Mesenteric fat pad (tissue), 1 donor: ENCODE measurements around the gene IL27RA. TPM values are rescaled to one million over a fixed set of nuclear protein-coding genes. Genes with fewer than 3 reads are reported as not detected.
"Not testable (repeated sequence)": the region's sequence is repeated elsewhere in the genome, so short reads cannot be mapped to it uniquely, and the experiment has no call there.

Experiments
- DNase-seq: peaks from one replicate; pipeline ENCODE4 v3.0.0-alpha.2; 2020; ENCODE audit warnings: low spot score
- total RNA-seq: library from RNA; stranded (reverse); fragmentation: NEBNext Ultra II Directional; extraction: Animal tissue kit (Norgen Biotek cat#: 25700); gene quantifications from one replicate; pipeline ENCODE4 v1.2.1, GENCODE V29; 2021
- donor health status: DM: yes; HTN: yes; CAD: no.

IL27RA gene
- total RNA-seq, 1 donor from 2014 or later = 8.5 TPM

DNA sequence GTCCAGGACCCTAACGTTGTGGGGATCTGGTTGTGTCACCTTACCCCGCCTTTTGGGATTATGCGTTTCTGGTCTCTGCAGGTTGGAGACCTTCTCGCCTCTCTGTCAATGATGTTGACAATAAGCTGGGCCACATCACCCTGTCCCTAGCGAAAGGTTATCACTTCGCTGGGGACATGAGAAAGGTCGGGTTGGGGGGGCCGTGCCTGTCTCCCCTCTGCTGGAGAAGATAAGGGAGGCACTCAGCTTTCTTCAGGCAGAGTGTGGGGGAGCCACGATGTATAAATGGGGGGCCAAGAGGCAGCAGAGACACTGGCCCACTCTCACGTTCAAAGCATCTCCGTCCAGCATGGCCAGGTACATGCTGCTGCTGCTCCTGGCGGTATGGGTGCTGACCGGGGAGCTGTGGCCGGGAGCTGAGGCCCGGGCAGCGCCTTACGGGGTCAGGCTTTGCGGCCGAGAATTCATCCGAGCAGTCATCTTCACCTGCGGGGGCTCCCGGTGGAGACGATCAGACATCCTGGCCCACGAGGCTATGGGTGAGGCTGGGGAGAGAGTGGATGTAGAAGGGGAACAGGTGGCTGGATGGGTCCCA lies 3.6 kb upstream of the IL27RA start, which contains the start of gene RLN3:
Gene RLN3, plus strand, starts transcription at position 293 of the 595 bp plus-strand sequence. Its CDS starts 57 bp downstream, at position 350.
- no peak for DNase-seq

DNA sequence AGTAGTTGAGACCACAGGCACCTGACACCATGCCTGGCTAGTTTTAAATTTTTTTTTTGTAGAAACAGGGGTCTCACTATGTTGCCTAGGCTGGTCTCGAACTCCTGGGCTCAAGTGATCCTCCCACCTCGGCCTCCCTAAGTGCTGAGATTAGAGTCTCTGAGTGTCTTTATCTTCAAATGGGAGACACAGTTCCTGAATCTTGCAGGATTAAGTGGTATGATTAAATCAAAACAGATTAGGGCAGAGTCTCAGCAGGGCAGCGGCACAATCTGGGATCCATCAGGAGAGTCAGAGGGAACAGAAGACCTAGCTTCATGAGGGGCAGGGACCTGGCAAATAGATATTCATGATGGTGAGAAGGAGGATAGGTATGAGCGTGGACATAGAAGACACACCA lies 2.7 kb upstream of the IL27RA start:
- DNase-seq = no peak

DNA sequence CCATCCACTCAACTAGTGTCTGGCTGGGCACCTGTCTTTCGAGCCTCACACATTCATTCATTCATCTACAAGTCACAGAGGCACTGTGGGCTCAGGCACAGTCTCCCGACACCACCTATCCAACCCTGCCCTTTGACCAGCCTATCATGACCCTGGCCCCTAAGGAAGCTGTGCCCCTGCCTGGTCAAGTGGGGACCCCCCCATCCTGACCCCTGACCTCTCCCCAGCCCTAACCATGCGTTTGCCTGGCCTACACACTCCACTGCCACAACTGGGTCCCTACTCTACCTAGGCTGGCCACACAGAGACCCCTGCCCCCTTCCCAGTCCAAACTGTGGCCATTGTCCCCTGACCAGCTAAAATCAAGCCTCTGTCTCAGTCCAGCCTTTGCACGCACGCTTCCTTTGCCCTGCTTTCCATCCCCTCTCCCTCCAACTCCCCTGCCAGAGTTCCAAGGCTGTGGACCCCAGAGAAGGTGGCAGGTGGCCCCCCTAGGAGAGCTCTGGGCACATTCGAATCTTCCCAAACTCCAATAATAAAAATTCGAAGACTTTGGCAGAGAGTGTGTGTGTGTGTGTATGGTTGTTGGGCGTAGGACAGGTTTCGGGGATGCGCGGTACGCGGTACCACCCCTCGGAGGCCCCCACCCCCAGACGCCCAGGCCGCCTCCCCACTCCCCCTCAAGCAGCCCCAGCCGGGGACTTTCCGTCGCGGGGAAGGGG lies 404 bp upstream of the IL27RA start:
- no peak for DNase-seq

DNA sequence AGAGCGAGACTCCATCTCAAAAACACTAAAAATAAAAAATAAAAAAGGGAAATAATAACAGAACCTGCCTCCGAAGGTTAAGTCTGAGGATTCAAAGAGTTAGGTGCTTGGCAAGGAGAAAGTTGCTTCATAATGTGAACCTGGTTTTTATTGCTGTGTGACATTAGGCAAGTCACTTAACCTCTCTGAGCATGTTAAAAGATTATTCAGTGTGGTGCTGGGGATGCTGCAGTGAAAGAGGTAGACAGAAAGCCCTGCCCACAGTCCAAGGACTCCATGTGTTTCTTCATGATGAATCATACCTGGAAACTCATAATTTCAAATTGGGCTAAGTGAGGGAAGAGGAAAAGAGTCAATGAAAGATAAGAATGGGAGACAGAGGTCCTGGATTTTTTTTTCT lies 2.4 kb downstream of the IL27RA start:
- no peak for DNase-seq

DNA sequence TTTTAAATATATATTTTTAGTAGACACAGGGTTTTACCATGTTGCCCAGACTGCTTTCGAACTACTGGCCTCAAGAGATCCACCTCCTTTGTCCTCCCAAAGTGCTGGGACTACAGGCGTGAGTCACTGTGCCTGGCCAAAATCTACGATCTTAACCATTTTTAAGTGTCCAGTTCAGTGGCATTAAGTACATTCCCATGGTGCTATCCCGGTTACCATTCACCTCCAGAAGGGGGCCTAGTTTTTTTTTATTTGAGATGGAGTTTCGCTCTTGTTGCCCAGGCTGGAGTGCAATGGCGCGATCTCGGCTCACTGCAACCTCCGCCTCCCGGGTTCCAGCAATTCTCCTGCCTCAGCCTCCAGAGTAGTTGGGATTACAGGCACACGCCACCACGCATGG lies 3.6 kb downstream of the IL27RA start:
- not testable (repeated sequence) for DNase-seq

DNA sequence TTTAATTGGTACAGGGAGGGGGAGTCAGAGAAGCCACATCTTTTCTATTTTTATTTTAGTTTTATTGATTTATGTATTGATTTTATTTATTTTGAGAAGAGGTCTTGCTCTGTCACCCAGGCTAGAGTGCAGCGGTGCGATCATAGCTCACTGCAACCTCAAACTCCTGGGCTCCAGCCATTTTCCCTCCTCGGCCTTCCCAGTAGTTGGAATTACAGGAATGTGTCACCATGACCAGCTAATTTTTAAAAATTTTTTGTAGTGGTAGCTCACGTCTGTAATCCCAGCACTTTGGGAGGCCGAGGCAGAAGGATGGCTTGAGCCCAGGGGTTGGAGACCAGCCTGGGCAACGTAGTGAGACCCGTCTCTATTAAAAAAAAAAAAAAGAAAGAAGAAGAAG lies 4.1 kb downstream of the IL27RA start:
- no peak for DNase-seq

DNA sequence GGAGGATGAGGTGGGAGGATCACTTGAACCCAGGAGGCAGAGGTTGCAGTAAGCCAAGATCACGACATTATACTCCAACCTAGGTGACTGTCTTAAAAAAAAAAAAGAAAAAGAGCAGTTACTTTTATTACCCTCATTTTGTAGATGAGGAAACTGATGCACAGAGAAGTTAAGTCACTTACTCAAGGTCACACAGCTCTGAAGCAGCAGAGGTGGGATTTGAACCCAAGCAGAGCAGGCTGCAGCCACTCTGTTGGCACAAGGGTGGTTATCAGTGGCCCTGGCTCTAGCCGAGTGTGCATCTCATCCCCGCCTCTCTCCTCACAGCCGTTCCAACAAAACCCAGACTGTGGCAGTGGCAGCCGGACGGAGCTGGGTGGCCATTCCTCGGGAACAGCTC lies 7.6 kb downstream of the IL27RA start:
- no peak for DNase-seq

DNA sequence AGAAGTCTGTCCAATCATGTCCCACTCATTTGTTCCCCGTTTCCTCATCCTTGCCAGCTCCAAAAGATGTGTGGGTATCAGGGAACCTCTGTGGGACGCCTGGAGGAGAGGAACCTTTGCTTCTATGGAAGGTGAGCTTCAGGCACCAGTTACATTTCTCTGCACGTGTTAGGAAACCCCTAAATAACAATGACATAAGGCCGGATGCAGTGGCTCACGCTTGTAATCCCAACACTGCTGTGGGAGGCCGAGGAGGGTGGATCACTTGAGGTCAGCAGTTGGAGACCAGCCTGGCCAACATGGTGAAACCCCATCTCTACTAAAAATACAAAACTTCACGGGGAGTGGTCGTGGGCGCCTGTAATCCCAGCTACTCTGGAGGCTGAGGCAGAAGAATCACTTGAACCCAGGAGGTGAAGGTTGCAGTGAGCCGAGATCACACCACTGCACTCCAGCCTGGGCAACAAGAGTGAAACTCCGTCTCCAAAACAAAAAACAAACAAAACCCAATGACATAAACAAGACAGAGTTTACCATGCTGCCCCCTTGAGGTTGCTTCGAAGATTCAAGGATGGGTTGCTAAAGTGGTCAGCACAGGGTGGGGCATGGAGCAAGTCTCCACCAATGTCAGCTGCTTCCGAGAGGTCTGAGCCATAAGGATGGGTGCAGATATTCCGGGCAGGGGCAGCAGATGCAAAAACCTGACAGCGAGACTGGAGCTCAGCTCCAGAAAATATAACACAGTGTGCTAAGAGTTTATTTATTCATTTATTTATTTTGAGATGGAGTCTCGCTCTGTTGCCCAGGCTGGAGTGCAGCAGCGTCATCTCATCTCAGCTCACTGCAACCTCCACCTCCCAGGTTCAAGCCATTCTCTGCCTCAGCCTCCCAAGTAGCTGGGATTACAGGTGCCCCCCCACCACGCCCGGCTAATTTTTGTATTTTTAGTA lies 11.4 kb downstream of the IL27RA start:
- DNase-seq = not testable (repeated sequence)

DNA sequence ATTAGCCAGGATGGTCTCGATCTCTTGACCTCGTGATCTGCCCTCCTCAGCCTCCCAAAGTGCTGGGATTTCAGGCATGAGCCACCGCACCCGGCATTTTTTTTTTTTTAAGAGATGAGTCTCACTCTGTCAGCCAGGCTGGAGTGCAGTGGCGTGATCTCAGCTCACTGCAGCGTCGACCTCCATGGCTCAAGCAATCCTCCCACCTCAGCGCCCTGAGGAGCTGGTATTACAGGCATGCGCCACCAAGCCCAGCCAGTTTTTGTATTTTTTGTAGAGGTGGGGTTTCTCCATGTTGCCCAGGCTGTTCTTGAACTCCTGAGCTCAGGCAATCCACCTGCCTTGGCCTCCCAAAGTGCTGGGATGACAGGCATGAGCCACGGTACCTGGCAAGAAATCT lies 16.3 kb downstream of the IL27RA start:
- not testable (repeated sequence) for DNase-seq

DNA sequence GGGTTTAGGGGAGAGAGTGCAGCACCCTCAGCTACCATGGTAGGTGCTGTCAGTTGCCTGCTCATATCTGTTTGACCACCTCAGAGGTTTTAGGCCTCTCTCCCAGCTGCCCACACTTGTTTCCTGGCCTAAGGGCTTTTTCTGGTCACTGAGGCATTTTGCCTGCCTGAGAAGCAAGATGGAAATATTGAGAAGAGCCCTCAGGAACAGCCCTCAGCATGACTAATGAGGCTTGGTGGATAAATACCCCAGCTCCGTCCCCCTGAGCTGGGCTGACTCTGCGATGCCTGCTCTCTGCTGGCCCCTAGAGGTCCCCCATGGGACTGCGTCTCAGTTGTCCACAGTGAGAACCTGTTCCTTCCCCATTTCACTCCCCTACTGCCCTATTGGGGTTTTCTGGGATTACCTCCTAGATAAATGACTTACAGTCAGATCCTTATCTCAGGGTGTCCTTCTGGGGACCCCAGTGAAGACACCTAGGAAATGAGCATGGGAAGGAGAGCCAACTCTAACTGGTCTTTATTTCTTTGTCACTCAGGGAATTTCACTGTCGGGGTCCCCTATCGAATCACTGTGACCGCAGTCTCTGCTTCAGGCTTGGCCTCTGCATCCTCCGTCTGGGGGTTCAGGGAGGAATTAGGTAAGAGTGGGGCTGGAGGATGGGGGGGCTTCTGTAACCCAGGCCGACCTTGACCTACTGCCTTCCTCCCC lies 17.0 kb downstream of the IL27RA start:
- DNase-seq = no peak

DNA sequence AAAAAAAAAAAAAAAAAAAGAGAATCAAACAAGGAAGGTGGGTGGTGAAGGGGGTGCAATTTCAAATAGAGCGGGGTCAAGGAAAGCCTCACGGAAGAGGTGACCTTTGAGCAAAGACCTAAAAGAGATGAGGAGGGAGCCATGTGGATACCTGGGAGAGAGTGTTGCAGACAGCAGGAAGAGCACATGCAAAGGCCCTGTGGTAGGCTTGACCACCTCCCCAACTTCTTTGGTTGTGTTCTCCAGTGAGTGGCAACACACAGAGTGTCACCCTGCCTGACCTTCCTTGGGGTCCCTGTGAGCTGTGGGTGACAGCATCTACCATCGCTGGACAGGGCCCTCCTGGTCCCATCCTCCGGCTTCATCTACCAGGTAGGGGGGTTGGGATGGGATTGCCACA lies 18.9 kb downstream of the IL27RA start:
- DNase-seq = no peak

DNA sequence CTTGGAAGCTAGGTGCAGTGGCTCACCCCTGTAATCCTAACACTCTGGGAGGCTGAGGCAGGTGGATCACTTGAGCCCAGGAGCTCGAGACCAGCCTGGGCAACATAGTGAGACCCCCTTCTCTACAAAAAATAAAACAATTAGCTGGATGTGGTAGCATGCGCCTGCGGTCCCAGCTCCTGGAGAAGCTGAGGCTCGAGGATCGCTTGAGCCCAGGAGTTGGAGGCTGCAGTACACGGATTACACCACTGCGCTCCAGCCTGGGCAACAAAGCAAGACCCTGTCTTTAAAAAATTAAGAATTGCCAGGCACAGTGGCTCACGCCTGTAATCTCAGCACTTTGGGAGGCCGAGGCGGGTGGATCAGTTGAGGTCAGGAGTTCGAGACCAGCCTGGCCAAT lies 19.4 kb downstream of the IL27RA start:
- DNase-seq = not testable (repeated sequence)

DNA sequence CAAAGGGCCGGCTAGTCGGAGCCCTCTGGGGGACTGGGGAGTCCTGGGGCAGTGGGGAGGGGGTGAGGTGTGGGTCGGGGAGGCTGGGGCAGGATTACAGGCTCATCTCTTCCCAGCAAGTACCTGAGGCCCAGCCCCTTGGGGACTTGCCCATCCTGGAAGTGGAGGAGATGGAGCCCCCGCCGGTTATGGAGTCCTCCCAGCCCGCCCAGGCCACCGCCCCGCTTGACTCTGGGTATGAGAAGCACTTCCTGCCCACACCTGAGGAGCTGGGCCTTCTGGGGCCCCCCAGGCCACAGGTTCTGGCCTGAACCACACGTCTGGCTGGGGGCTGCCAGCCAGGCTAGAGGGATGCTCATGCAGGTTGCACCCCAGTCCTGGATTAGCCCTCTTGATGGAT lies 20.4 kb downstream of the IL27RA start:
- no peak for DNase-seq

DNA sequence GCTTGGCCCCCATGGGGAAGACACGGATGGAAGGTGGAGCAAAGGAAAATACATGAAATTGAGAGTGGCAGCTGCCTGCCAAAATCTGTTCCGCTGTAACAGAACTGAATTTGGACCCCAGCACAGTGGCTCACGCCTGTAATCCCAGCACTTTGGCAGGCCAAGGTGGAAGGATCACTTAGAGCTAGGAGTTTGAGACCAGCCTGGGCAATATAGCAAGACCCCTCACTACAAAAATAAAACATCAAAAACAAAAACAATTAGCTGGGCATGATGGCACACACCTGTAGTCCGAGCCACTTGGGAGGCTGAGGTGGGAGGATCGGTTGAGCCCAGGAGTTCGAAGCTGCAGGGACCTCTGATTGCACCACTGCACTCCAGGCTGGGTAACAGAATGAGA lies 20.9 kb downstream of the IL27RA start:
- DNase-seq = no peak

DNA sequence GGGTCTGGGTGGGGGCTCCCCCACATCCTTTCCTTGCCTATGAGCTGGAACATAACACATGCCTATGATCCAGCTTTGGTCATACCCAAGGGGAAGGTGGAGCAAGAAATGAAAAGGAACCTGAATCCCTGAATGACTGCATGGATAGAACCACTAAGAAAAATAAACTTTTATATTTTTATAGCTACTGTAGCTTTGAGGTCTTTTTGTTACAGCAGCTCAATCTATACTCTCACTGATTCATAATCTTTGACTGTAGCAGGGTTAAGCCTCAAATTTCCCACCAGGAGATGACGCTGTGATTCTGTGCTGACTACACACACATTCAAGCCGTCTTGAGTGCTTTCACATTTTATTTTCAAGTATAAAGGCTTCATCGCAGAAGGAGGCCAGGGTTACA lies 21.5 kb downstream of the IL27RA start:
- no peak for DNase-seq

DNA sequence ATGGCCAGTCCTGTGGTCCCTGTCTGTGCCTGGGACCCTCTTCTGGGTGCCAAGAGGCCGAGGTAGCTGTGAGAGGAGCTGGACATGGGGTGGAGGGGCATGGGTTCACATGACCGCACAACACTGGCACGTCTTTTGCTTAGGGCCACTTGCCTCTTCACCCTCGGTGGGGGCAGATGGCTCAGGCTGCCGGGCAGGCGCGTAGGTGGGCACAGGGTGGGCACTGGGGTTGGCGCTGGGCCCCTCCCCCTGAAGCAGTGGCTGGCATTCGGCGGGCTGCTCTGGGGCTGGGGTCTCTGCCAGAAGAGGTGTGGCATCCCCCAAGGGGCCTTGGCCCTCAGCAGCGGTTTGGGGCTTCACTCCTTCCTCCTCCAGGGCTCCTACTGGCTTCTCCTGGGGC lies 21.9 kb downstream of the IL27RA start:
- DNase-seq = no peak

DNA sequence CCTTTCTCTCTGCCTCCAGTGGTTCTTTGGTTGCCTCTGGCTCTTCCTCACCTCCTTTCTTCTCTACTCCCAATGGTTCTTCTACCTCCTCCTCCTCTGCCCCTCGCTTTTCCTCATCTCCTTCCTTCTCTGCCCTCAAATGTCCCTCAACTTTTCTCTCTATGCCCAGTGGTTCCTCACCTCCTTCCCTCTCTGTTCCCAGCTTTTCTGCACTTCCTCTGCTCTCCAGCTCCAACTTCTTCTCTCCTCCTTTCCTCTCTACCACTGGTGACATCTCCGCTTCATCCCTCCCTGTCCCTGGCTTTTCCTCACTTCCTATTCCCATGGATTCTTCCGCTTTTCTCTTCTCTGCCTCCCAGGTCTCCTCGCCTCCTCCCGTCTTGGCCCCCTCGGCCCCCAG lies 22.5 kb downstream of the IL27RA start:
- DNase-seq = no peak

DNA sequence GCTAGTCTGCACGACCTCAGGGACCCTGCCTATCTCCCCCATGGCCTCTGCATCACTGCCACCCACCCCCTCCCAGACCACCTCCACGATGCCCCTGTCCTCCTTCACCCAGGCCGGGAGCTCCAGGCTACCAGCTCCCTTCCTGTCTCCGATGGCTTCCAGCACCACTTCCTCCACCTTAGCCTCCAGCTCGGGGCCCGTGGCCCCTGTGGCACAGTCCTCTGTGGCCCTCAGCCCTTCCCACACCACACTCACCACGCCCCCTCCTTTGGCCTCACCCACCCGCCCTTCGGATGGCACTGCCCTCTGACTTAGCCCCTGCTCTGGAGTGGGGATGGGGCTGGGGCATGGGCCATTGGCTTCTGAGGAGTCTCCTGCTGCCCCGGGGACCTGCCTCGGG lies 23.2 kb downstream of the IL27RA start:
- no peak for DNase-seq

DNA sequence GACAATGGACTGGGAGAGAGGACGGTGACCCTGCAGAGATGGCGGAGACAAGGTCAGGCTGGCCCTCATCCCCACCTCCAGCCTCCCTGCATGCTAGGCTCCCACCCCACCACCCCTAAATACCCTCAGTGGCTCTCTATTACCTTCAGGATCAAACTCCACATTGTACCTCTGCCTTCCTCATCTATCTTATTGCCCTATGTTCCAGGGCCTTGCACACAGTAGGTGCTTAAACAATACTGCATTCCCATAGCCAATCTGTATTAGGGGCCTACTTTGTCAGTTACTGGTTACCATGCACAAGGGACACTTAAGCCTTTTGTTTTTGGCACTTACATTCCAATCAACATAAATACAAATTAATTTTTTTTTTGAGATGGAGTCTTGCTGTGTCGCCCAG lies 23.8 kb downstream of the IL27RA start:
- DNase-seq = no peak

DNA sequence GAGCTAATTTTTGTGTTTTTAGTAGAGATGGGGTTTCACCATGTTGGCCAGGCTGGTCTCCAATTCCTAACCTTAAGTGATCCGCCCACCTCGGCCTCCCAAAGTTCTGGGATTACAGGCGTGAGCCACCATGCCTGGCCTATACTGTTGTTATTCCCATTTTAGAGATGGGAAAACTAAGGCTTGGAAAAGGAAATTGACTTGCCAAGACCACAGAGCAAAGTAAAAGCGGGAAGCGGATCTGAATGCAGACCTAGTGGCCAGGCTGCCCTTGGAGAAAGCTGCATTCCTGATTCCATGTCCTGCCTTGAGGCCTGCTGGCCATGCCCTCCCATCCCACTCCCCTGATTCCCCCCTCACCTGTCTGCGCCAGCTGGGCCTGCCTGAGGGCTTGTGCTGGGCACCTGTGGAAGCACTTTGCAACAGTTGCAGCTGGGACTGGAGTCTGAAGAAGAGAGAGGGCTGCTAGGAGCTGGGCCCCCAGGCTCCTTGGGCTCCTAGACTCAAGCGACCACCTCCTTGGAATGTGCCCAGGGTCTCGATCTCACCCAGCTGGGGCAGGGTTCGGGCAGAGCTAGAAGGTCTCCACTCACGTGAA lies 24.6 kb downstream of the IL27RA start:
- DNase-seq = no peak
